Measurements from ENCODE around the gene ALG14.

The ALG14 gene

DNA sequence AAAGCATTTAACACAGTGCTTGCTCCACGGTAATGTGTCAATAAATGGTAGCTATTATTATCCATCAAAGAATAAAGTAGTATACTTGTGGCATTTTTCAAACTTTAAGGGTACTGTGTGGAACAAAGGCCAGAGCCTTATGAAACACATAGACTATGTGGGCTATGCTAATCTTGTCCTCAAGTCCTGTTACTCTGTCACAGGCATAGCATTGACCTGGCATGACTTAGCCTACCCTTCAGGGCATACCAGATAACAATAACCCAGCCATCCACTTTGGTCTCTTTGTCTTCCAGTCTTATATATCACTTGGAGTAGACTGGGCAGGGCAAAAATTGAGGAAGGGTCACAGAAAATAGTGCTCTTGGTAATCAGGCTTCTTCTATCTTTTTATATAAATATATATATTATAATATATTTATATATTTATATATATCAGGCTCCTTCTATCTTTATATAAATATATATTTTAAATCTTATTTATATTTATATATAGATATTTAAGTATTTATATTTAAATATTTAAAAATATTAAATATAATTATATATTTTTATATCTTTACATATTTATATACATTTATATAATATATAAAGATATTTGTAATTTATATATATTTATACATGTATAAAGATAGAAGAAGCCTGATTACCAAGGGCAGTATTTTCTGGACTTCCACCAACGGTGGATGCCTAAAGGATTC, 79.7 kb downstream of the ALG14 start:
- intact Hi-C loops (cut with DNase I) = no loop called here

DNA sequence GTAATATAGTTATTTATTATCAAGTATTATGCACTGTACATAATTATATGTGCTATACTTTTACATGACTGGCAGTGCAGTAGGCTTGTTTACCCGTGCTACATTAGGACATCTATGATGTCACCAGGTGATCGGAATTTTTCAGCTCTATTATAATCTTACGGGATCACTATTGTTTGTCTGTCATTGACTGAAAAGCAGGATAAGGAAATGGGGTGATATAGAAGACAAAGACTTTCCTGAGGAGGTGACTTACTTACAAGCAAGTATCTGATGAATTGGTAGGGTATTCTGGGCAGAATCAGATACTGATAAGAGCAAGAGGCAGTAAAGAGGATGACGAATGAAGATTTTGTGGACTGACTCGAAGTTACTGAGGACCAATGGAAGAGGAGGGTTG, 80.6 kb downstream of the ALG14 start:
- intact Hi-C loops (cut with DNase I) = no loop called here
- no peak for DNase-seq

More for the DNA sequence above, 79.7 kb downstream of the ALG14 start:
- no peak for DNase-seq

GRCh38 chr1:94989911-94990473, 82.8 kb downstream of the ALG14 start:
- DNase-seq = no peak
- intact Hi-C loops (cut with DNase I) = no loop called here

- DNase-seq = peak in 1 of 10 donors; percentile 70
- intact Hi-C loops (cut with DNase I) = no loop called here
These were observed 83.4 kb downstream of the ALG14 start for GRCh38 chr1:94989398-94989797.

- no peak for DNase-seq
- intact Hi-C loops (cut with DNase I) = no loop called here
These were observed 84.4 kb downstream of the ALG14 start for GRCh38 chr1:94988356-94988755.

DNA sequence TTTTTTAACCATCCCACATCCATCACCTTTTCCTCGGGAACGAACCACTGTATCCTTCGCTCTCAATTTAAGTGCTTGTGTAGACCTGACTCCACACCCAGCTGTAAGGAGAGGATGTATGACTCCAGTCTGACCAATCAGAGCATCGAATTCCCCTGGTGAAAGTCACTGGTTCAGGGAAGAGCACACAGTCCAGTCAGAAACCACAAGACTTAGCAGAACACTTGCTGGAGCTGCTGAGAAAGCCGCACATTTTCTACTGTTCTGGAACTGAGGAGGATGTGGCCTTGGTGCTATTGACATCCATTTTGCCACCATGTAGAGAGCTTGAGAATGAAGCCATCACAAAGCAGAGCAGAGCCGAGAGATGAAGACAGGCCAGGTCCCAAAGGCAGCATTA, 86.0 kb downstream of the ALG14 start:
- no peak for DNase-seq
- intact Hi-C loops (cut with DNase I) = no loop called here

GRCh38 chr1:94983171-94983739, 89.5 kb downstream of the ALG14 start:
- DNase-seq = no peak
- intact Hi-C loops (cut with DNase I) = no loop called here

DNA sequence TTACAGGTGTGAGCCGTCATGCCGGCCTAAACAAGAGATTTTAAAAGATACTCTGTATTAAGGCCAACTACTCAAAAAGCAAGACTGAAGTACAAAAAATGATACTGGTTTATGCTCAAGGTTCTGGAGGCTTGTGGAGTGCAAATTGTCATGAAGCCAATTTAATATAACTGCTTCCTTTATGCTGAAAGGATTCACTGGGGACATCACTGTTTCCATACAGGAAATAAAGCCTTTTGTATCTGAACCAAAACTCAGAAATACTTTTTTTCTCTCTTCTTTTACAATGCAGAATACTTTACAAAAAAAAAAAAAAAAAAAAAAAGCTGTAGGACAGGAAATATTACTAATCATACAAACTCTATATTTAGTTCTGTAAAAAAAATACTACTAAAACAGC, 90.4 kb downstream of the ALG14 start:
- DNase-seq = no peak
- intact Hi-C loops (cut with DNase I) = no loop called here

GRCh38 chr1:94981575-94981973, 91.2 kb downstream of the ALG14 start:
- DNase-seq = no peak
- intact Hi-C loops (cut with DNase I) = no loop called here

- no peak for DNase-seq
- intact Hi-C loops (cut with DNase I) = no loop called here
These were observed 91.9 kb downstream of the ALG14 start for GRCh38 chr1:94980582-94981574.

GRCh38 chr1:94979656-94980581, 92.8 kb downstream of the ALG14 start:
- intact Hi-C loops (cut with DNase I) = no loop called here
- no peak for DNase-seq

- intact Hi-C loops (cut with DNase I) = no loop called here
- no peak for DNase-seq
These were observed 93.6 kb downstream of the ALG14 start for GRCh38 chr1:94979131-94979530.

- no peak for DNase-seq
- intact Hi-C loops (cut with DNase I) = no loop called here
These were observed 94.3 kb downstream of the ALG14 start for GRCh38 chr1:94978401-94978800.

- no peak for DNase-seq
- intact Hi-C loops (cut with DNase I) = no loop called here
These were observed 95.7 kb downstream of the ALG14 start for GRCh38 chr1:94976971-94977548.

DNA sequence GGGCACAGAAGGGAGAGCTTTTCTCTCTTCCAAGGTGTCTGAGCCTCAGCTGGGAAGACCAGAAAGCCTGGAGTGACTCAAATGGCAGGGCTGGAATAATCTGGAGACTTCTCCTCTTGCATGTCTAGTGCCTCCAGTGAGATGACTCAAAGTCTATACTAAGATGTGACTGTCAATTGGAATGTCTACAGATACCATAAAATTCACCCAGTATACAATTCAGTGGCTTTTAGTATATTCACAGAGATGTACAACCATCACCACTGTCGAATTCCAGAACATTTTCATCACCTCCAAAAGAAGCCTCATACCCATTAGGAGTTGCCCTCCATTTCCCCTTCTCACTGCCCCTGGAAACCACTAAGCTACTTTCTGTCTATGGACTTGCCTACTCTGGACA, 97.9 kb downstream of the ALG14 start:
- intact Hi-C loops (cut with DNase I) = no loop called here
- no peak for DNase-seq

DNA sequence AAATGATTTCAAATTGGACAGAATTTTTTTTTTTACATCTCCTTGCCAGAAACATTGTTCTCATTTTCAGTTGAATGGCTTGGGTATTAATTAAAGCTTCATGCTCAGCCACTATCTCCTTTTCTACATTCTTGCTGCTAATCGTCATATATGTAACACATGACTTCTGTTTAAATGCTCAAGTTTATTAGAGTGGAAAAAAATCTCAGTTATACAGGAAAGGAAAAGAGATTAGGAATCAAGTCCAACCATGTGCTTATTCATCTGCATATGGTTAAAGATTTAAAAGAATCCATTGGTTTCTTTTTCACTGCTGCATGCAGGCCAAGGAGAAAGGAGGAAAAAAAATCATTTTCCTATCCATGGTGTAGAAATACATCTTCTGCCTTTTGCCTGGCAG, 98.5 kb downstream of the ALG14 start:
- intact Hi-C loops (cut with DNase I) = no loop called here
- DNase-seq = no peak

DNA sequence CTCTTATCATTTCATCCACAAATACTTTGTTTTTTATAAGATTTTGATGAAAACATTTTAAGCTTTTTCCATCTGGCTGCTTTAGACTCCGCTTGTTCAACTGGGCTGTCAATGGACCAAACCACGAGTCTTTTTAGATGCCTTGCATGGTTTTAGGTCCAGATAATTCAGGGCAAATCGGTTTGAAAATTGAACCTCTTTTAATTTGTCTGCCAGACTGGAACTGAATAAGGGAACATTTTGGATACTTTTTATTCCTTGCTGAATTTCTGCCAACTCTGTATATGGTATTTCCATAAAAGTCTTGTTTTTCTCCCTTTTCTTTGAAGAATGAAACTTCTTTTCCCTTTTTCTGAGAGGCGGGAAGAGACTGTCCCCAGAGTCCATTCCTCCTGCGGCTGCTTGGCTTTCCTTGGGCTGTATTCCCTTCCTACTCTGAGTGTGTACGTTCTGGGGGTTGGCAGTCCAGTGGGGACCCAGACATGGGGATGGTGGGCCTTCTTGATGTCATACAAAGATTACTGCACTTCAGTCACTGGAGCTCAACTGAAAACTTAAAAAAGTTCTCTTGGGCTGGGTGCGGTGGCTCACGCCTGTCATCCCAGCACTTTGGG, 99.3 kb downstream of the ALG14 start:
- no peak for DNase-seq
- intact Hi-C loops (cut with DNase I) = no loop called here

DNA sequence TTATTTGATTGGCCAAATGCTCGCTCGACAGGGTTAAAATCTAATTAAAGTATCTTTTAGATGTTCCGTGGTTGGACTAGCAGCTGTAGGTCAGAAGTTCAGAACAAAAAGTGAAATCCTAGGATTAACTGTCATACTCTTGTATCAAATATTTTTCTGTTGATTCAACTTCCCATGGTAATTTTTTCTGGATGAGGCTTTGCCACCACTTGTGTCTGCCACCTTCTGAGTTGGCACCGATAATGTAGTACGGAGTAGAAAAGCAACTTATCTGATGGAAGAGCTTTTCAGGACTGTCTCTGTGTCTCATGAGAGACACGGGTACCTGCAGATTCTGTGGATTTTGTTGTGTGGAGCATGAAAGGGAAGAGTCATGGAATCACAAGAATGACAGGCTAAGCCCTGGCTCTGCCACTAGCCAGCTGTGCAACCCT, 101.2 kb downstream of the ALG14 start:
- intact Hi-C loops (cut with DNase I) = no loop called here
- no peak for DNase-seq

DNA sequence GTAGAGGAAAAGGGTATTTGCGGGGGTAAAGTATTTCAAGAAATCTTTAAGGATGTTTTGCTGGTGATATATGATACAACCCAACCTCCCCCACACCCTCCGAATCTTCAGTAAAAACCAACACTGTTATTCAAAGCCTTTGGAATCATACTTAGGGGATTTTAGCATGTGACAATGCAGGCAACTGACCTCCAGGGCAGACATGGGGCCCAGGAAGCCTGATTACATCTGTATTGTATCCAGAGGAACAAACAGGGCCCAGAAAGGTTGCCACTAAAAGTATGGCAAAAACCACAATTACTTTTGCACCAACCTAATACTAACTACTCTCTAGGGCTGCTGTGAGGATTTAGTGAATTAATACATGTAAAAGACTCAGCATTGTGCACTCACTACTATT, 102.0 kb downstream of the ALG14 start:
- no peak for DNase-seq
- intact Hi-C loops (cut with DNase I) = no loop called here
